Measurements from ENCODE around the gene PLCH1.
"Not testable (repeated sequence)": the region's sequence is repeated elsewhere in the genome, so short reads cannot be mapped to it uniquely, and the experiment has no call there.

PLCH1 gene

DNA sequence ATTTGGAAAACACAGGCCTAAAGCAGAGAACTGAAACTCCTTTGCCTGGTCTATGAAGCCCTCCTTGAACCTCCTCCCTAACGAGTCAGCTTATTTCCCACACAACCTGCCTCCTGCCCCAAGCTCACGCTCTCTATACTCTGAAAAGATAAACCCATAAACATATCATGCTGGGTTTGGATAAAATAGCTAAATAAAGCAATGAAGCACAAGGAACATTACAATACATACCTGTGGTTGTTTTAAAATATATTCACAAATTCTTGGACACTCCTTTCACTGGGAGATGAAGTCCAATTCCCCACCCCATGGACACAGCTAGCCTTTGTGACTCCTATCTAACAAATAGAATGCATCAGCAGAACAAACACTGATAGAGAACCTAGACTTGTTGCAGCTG lies 98.2 kb downstream of the PLCH1 start:
- DNase-seq (ENCODE audit: low read depth in 2 of 2, low spot score in 1 of 2) = no peak

DNA sequence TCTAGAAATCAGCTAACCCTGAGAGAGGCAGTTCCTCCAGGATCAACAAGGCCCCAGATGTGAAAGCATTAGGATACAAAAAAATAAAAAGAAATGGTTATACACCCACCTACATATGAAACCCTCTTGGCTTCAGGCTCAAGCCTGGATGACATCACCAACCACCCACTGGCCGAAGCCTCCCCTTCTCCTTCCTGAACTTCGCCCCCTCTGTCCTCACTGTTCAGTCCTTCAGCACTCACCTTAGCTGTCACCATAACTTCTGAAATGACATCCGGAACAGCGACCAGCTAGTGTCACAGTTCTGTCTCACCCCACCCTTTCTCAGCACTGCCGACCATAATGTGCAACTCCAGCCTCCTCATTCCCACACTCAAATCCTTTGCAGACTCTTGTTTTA lies 98.7 kb downstream of the PLCH1 start:
- no peak for DNase-seq (ENCODE audit: low read depth in 2 of 2, low spot score in 1 of 2)

DNA sequence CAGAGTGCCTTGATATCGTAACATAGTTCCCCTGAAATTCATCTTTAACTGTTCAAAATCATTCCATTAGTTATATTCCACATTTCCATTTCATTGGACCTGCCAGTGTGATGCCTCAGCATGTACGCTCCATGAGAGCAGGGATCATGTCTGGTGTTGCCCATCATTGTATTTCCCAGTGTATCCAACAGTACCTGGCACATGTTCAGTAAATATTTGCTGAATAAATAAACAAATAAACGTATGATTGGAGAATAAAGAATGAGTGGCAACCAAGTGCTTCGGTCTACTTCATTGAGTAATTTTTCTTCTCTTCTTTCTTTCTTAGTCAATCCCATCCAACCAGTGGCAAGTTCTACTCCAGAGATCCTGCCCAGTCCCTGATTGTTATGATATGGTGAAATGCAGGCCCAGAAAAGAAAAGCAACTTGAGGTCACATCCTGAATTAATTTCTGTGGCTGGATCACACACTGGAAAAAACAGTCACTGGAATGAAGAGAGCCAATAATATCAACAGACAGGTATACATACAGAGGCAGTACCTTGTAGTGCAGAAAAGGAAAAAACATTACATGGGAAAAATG lies 101.2 kb downstream of the PLCH1 start:
- no peak for DNase-seq (ENCODE audit: low read depth in 2 of 2, low spot score in 1 of 2)

DNA sequence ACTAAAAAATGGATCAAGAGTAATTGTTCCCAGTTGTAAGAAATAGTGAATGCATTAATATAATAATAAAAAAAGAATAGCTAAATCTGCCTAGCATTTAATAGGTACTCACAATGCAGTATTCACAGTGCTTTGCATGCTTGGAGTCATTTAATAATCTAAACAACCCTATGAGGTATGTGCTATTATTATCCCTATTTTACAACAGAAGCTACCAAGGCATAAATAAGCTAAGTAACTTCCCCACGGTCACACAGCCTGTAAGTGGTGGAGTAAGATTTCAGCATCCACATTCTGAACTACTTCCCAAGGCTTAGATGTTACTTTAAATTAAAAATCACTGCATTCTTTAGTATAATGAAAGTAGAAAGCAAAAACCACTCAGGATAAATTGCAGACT lies 102.9 kb downstream of the PLCH1 start:
- DNase-seq (ENCODE audit: low read depth in 2 of 2, low spot score in 1 of 2) = no peak

DNA sequence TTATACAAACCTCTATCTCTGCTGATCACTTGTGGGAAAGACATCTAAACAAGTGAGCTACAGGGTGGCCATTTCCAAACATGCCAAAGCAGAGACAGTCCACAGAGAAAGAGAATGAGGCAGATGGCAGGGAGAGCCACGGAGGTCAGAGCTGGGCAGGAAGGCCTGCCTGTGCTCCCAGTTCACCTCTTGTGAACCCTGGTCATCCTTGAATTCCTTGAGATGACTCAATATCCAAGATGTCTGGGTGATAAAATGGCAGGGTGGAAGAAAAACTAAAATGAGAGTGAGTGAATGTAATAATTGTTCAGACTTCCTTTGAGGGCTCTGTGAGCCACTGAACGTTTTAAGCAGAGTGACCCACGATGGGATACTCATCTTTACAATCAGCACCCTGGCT lies 104.8 kb downstream of the PLCH1 start:
- no peak for DNase-seq (ENCODE audit: low read depth in 2 of 2, low spot score in 1 of 2)

DNA sequence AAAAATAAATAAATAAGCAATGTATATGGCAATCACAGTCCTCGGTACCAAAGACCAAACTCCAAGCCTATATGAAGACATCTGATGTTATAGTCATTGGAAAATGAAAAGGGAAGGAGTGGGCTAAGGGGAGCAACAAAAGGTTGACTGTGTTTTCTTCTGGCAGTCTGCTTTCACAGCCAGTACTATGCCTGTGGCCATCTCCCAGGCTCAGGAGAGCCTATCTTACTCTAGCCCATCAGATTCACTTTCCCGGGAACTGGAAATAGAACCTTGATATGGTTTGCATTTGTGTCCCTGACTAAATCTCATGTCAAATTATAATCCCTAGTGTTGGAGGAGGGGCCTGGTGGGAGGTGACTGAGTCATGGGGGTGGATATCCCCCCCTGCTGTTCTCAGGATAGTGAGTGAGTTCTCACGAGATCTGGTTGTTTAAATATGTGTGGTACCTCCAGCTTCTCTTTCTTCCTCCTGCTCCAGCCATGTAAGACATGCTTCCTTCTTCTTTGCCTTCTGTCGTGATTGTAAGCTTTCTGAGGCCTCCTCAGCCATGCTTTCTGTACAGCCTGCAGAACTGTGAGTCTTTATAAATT lies 105.3 kb downstream of the PLCH1 start:
- no peak for DNase-seq (ENCODE audit: low read depth in 2 of 2, low spot score in 1 of 2)

DNA sequence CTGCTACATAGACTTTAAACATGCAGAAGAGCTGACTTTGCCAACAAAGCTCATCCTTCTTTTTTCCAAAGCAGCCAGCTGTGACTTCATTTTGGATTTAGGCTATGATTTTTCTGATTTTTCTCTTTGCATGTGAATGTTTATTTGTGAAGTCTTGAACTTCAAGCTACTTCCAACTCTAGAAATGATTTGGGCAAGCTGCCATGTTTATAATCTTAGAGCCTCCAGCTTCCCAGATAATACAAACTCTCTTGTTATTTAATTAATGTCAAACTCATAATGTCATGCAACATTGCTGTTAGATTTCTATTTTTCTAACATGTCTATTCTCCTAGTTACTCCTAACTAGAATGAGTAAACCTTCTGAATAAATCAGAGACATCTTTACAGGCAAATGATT lies 106.4 kb downstream of the PLCH1 start:
- DNase-seq (ENCODE audit: low read depth in 2 of 2, low spot score in 1 of 2) = not testable (repeated sequence)

DNA sequence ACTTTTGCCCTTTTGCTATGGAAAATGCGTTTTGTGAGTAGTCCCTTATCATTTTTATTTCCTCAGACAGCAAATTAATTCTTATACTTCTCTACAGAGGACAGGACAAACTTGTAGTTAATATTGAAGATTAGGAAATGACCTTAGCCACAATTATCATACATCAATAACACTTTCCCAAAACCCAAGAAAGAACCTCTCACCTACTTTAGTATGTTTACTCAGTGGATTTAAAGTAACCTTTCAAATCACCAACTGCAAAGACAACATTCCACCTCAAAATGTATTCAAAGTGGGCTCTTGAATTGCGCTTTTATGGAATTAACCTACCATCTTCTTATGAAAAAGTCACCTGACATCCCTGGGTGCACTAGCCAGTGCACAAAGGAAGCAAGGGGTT lies 107.3 kb downstream of the PLCH1 start:
- DNase-seq (ENCODE audit: low read depth in 2 of 2, low spot score in 1 of 2) = no peak

DNA sequence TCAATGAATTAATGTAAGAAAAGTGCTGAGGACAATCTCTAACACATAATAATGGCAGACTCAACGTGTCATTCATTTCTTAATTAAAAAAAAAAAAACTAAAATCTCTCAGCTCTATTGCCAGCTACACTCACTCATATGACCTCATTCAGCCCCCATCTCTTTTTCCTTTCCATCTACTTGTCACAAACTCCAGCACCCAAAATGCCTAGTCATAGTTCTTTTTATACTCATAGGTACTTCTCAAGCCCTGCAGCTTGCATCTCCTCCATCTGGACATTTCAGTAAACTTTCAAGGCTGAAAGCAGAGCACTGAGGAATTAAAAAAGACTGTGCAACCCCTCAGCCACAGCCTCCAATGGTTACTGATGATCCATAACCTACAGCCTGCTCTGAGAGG lies 109.8 kb downstream of the PLCH1 start:
- no peak for DNase-seq (ENCODE audit: low read depth in 2 of 2, low spot score in 1 of 2)

DNA sequence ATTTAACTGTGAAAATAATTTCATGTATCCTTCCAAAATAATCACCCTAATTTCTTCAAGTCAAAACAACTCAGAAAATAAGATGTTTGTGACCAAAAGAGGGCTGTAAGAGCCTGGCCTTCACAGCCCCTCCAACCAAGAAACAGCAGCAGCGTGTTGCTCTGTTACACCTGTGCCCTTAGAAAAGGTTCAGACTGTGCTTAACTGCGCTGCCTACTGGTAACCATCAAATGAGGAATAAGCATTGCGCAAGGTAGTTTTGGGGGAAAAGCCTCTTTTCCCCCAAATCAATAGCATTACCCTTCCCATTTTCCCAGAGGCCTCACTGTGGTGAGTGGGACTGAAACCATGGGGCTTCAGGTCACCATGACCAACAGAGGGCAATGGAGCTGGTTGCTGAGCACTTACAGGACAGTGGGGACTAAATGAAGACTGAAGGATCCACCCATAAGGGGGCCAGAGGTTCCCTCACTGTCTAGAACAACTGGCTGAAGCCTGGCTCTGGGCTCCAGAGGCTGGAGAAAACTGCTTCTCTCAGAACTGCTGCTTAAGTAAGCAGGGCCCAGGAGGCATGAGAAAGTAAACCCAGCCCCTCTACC lies 110.7 kb downstream of the PLCH1 start:
- no peak for DNase-seq (ENCODE audit: low read depth in 2 of 2, low spot score in 1 of 2)

DNA sequence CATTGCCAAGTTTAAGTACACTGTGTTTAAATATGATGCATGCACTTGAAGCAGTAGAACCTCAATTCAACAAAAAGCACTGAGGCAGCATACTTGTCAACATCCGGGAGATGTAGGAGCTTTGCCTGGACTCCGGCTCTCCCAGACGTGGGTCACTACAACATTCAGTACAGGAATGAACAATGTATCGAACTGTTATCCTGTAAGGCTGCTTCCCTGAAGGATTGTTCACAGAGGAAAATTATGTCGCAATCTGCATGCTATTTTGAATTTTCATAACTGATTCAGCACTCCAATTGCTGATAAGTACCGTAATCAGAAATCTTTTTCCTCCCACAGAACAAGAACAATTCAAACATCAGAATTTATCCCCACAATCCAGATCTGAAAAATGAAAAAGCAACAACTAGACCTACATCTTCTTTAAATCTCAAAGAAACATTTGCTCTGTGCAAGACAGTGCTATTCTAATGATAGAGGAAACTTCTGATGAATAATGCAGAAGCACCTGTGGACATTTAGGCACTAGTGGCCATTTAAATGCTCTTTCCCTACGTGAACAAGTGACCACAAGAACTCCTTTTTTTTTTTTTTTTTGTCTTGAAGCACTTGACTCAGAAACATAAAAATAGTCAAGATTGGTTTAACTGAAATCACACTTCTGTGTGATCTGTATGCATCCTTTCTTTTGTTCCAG lies 113.4 kb downstream of the PLCH1 start:
- DNase-seq (ENCODE audit: low read depth in 2 of 2, low spot score in 1 of 2) = no peak

DNA sequence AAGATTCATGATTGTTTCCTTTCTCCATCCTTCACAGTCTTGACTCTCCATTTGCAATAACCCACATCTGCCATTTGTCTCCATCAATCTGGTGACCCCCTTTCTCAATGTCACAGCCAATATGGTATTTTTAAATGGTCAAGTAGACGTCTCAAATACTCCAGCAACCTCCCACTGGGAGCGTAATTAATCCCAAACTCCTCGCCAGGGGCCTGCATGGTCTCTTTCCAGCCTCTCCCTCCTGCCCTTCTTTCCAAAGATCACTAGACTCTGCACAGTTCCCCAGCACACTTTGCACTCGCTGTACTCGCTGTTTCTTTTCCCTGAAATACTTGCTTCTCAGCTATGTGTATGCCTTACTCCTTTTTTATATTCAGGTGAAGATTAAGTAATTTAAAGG lies 115.3 kb downstream of the PLCH1 start:
- no peak for DNase-seq (ENCODE audit: low read depth in 2 of 2, low spot score in 1 of 2)

DNA sequence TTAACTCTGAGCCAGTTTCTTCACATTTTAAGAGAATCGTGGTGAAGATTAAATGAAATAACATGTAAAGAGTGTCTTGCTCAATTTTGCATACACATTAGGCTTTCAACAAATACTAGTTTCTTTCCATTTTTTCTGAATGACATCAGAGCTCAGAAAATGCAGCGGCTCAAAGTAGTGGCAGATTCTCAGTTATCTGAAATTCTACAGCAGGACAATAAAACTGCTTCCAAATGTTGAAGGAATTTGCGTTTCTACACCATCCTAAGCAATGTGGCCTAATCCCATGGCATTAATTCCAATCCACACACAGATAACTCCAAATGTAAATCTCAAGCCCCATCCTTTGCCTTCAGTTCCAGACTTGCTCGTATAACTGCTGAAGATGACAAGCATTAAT lies 115.8 kb downstream of the PLCH1 start:
- no peak for DNase-seq (ENCODE audit: low read depth in 2 of 2, low spot score in 1 of 2)

DNA sequence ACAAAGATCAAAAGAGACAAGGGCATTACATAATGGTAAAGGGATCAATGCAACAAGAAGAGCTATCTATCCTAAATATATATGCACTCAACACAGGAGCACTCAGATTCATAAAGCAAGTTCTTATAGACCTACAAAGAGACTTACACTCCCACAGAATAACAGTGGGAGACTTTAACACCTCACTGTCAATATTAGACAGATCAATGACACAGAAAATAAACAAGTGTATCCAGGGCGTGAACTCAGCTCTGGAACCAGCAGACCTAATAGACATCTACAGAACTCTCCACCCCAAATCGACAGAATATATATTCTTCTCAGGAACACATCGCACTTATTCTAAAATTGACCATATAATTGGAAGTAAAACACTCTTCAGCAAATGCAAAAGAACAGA lies 122.2 kb downstream of the PLCH1 start:
- DNase-seq (ENCODE audit: low read depth in 2 of 2, low spot score in 1 of 2) = not testable (repeated sequence)

DNA sequence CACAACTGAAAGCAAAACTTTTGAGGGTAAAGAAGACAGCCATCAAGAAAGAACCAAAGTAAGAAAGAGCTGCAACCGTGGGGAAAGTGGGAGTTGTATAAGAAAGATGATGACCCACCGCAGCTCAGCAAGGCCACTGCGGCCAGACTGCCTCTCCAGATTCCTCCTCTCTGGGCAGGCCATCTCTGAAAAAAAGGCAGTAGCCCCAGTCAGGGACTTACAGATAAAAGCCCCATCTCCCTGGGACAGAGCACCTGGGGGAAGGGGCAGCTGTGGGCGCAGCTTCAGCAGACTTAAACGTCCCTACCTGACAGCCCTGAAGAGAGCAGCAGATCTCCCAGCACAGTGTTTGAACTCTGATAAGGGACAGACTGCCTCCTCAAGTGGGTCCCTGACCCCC lies 124.3 kb downstream of the PLCH1 start:
- DNase-seq (ENCODE audit: low read depth in 2 of 2, low spot score in 1 of 2) = not testable (repeated sequence)

DNA sequence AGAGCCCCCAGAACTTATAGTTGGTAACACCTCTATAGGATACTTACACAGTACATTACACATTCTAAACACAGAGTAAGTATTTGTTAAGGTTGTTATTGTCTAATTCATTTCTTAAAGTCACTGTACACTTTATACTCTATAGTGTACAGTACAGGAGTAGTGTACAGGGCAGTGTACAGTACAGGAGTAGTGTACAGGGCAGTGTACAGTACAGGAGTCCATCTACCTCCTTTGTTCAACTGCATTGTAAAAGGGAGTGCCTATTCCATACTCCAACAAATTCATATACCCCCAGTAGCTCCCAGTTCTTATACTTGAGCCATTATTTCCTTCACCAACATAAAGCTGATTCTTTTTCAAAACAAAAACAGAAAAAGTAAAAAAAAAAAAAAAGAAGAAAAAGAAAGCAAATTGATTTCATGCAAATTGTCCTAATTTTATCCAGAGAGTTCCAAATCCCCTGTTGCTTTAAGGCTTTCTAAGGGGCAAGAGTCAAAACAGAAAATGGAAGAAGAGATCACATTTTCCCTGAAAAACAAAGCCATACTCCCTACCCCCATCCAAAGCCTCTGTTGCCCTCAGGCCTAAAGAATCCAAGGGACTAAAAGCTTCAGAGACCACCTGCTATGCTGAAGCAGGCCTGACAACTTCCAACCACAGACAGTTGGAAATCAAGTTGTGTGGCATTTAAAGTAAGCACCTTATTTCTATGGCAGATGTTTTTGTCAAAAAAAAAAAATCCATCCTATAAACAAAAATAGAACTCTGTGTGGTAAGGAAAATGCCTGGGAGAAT lies 125.6 kb downstream of the PLCH1 start:
- no peak for DNase-seq (ENCODE audit: low read depth in 2 of 2, low spot score in 1 of 2)

DNA sequence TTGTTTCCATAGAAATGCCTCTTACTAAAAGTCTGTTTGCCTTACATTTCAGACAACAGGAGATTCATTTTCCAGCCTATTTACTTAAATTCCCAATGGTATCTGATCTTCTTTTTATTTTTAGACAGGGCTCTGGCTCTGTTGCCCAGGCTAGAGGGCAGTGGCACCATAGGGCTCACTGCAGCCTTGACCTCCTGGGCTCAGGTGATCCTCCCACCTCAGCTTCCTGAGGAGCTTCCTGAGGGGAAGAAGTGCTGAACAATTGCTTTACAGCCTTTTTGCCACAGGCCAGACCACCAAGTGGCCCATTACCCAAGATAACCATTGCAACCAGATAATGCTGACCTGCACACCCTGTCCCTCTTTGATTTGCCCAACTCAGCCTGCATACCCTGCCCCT lies 126.3 kb downstream of the PLCH1 start:
- no peak for DNase-seq (ENCODE audit: low read depth in 2 of 2, low spot score in 1 of 2)

DNA sequence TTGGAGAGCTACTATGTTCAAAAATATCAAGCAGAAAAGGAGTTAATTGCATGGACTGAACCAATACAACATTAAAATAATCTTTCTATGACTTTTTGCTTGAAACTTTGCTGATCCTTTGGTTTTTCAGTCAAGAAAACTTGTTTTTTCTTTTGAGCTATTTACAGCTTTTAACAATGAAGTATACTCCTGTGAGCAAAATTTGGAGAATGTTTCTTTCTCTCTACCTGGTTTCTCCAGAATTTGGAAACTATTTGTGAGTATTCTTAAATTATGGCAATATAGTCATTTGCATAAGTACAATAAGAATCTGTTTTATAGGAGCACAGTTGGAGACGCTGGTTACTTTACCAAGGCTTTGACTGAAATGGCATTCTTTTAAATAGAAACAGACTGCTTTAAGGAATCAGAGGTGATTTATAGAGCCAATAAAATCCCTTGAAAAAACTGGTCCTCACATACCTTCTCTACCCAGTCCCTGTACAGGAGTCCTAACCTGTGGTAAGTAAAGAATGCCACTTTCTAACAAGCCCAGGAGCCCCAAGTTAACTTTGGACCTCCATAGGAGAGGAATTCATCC lies 127.4 kb downstream of the PLCH1 start:
- DNase-seq (ENCODE audit: low read depth in 2 of 2, low spot score in 1 of 2) = no peak

DNA sequence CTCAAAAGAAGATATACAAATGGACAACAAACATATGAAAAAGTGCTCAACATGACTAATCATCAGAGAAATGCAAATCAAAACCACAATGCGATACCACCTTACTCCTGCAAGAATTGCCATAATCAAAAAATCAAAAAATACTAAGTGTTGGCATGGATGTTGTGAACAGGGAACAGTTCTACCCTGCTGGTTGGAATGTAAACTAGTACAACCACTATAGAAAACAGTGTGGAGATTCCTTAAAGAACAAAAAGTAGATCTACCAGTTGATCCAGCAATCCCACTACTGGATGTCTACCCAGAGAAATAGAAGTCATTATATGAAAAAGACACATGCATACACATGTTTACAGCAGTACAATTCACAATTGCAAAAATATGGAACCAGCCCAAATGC lies 129.7 kb downstream of the PLCH1 start:
- DNase-seq (ENCODE audit: low read depth in 2 of 2, low spot score in 1 of 2) = not testable (repeated sequence)

DNA sequence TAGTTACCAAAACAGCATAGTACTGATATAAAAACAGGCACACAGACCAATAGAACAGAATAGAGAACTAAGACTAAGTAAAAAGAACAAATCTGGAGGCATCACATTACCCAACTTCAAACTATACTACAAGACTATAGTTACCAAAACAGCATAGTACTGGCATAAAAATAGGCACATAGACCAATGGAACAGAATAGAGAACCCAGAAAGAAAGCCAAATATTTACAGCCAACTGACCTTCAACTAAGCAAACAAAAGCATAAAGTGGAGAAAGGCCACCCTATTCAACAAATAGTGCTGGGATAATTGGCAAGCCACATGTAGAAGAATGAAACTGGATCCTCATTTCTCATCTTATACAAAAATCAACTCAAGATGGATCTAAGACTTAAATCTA lies 130.5 kb downstream of the PLCH1 start:
- DNase-seq (ENCODE audit: low read depth in 2 of 2, low spot score in 1 of 2) = not testable (repeated sequence)

DNA sequence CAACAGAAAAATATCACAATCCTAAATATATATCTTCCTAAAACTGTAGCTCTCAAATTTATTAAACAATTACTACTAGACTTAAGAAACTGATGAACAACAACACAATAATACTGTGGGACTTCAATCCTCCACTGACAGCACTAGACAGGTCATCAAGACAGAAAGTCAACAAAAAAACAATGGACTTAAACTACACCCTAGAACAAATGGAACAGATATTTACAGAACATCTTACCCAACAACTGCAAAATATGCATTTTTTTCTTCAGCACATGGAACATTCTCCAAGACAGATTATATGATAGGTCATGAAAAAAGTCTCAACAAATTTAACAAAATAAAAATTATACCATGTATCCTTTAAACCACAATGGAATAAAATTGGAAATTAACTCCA lies 133.4 kb downstream of the PLCH1 start:
- no peak for DNase-seq (ENCODE audit: low read depth in 2 of 2, low spot score in 1 of 2)
